Jurkat, Clone E6-1 (cell line): Measurements from ENCODE around the gene FBXO41. TPM values are rescaled to one million over a fixed set of nuclear protein-coding genes. Genes with fewer than 3 reads are reported as not detected.

Experiments
- DNase-seq: peaks from one replicate; pipeline ENCODE4 v3.0.0-alpha.2; 2011; ENCODE audit warnings: low read depth, low spot score
- H3K4me3 ChIP-seq: 2 replicates; pipeline ENCODE4 v1.5.1; 2011; ENCODE audit warnings: mild to moderate bottlenecking, low read length, control low read depth, moderate library complexity
- polyA plus RNA-seq: library from polyadenylated mRNA; unstranded; fragments of >200 nt; gene quantifications from one replicate; pipeline ENCODE4 v1.2.1, GENCODE V29; 2012; ENCODE audit warnings: missing spikeins; ENCODE audit not compliant: insufficient read length, insufficient read depth

The FBXO41 gene
- 30.8 TPM for polyA plus RNA-seq

GRCh38 chr2:73284296-73285158 lies at the start of gene FBXO41:
Gene FBXO41 (minus strand): TSS chr2:73284478. CDS start chr2:73269630, 14,848 bp downstream.
- peak; percentile 86 for DNase-seq
- H3K4me3 ChIP-seq: peak within 1 kb of the TSS; percentile 76

GRCh38 chr2:73334045-73334444 lies 49.8 kb upstream of the FBXO41 start:
- H3K4me3 ChIP-seq: no peak overlapping the region
- DNase-seq: no peak

GRCh38 chr2:73333564-73333963 lies 49.3 kb upstream of the FBXO41 start:
- DNase-seq: peak; percentile 41
- H3K4me3 ChIP-seq: no peak overlapping the region

GRCh38 chr2:73324126-73324725 lies 39.9 kb upstream of the FBXO41 start:
- H3K4me3 ChIP-seq: no peak overlapping the region
- DNase-seq: no peak

GRCh38 chr2:73323551-73323950 lies 39.3 kb upstream of the FBXO41 start:
- H3K4me3 ChIP-seq: no peak overlapping the region
- no peak for DNase-seq

- H3K4me3 ChIP-seq: no peak overlapping the region
- DNase-seq: no peak
Measured at GRCh38 chr2:73314441-73314840, 30.2 kb upstream of the FBXO41 start.

GRCh38 chr2:73307720-73308119 lies 23.4 kb upstream of the FBXO41 start:
- H3K4me3 ChIP-seq: no peak overlapping the region
- no peak for DNase-seq

GRCh38 chr2:73301636-73302035 lies 17.4 kb upstream of the FBXO41 start:
- no peak overlapping the region for H3K4me3 ChIP-seq
- no peak for DNase-seq

- H3K4me3 ChIP-seq: no peak overlapping the region
- no peak for DNase-seq
Measured at GRCh38 chr2:73300926-73301325, 16.6 kb upstream of the FBXO41 start.

- no peak for DNase-seq
- no peak overlapping the region for H3K4me3 ChIP-seq
Measured at GRCh38 chr2:73297586-73297985, 13.3 kb upstream of the FBXO41 start.

- H3K4me3 ChIP-seq: no peak overlapping the region
- no peak for DNase-seq
Measured at GRCh38 chr2:73297151-73297559, 12.9 kb upstream of the FBXO41 start.

- no peak overlapping the region for H3K4me3 ChIP-seq
- no peak for DNase-seq
Measured at GRCh38 chr2:73295751-73296400, 11.6 kb upstream of the FBXO41 start.

- DNase-seq: no peak
- no peak overlapping the region for H3K4me3 ChIP-seq
Measured at GRCh38 chr2:73294239-73294638, 10.0 kb upstream of the FBXO41 start.

- DNase-seq: peak; percentile 78
- H3K4me3 ChIP-seq: peak within 1 kb of the TSS; percentile 56
Measured at GRCh38 chr2:73293534-73294171, 9.4 kb upstream of the FBXO41 start, which contains the start of gene EGR4. Gene EGR4 (minus strand): TSS chr2:73293548. CDS start chr2:73293317, 231 bp downstream.

- peak overlapping the region; percentile 35 for H3K4me3 ChIP-seq
- no peak for DNase-seq
Measured at GRCh38 chr2:73292906-73293533, 8.7 kb upstream of the FBXO41 start.

GRCh38 chr2:73292316-73292905 lies 8.1 kb upstream of the FBXO41 start:
- DNase-seq: no peak
- no peak overlapping the region for H3K4me3 ChIP-seq

GRCh38 chr2:73291461-73292315 lies 7.4 kb upstream of the FBXO41 start:
- DNase-seq: no peak
- H3K4me3 ChIP-seq: peak overlapping the region; percentile 13; the same call in 1 of the 2 replicates

GRCh38 chr2:73291093-73291460 lies 6.8 kb upstream of the FBXO41 start:
- DNase-seq: peak; percentile 51
- H3K4me3 ChIP-seq: peak overlapping the region; percentile 13; the same call in 1 of the 2 replicates
